H1 (cell line): ENCODE measurements around the gene ZBTB18. TPM values are rescaled to one million over a fixed set of nuclear protein-coding genes. Genes with fewer than 3 reads are reported as not detected.
A peak's percentile ranks its signal among the peaks of the same experiment; 100 is the strongest.

Experiments
- CTCF ChIA-PET: fragments of 300-600 bp; sonication (Branson Sonifier 250); formaldehyde crosslinking; loops from one replicate; lab custom pipeline; 2021; ENCODE audit not compliant: partially characterized antibody; lab: Charles Lee
- POLR2A ChIA-PET: fragments of 300-600 bp; sonication (Branson Sonifier 250); formaldehyde crosslinking; loops from one replicate; lab custom pipeline; 2021; ENCODE audit warnings: inconsistent platforms; ENCODE audit not compliant: partially characterized antibody; lab: Charles Lee
- DNase-seq, 2 experiments: peaks; one replicate each; pipeline versions ENCODE4 v3.0.0 to v3.0.0-alpha.2; 2010 to 2022; ENCODE audit warnings: low spot score in 2 of 2, low read depth in 1 of 2, mixed read lengths in 1 of 2
- FAIRE-seq: peaks from 2 replicates; lab custom pipeline; 2011; peaks lifted over from hg19 to GRCh38; lab: Jason Lieb, UNC
- H2AFZ ChIP-seq: 2 replicates; pipeline ENCODE4 v1.8.1; 2012; ENCODE audit warnings: low read length, inconsistent platforms
- H2AK5ac ChIP-seq: 2 replicates; pipeline ENCODE4 v1.6.1; 2013; ENCODE audit warnings: low read depth, low read length
- H2BK120ac ChIP-seq: replicated peaks from 2 replicates; pipeline ENCODE3; 2013; ENCODE audit warnings: low read depth, low read length, inconsistent platforms
- H2BK12ac ChIP-seq: 2 replicates; pipeline ENCODE4 v1.6.1; 2013; ENCODE audit warnings: low read depth, low read length
- H2BK15ac ChIP-seq: 2 replicates; pipeline ENCODE4 v1.6.1; 2013; ENCODE audit warnings: low read length
- H2BK20ac ChIP-seq: 2 replicates; pipeline ENCODE4 v1.6.1; 2013; ENCODE audit warnings: low read length
- H2BK5ac ChIP-seq: 2 replicates; pipeline ENCODE4 v1.6.1; 2013; ENCODE audit warnings: low read depth, low read length
- H3K14ac ChIP-seq: 2 replicates; pipeline ENCODE4 v1.6.1; 2013; ENCODE audit warnings: inconsistent platforms; ENCODE audit not compliant: insufficient read length
- H3K18ac ChIP-seq: 2 replicates; pipeline ENCODE4 v1.6.1; 2013; ENCODE audit warnings: low read length; ENCODE audit errors: extremely low read depth
- H3K23ac ChIP-seq: 2 replicates; pipeline ENCODE4 v1.6.1; 2013; ENCODE audit warnings: inconsistent platforms; ENCODE audit not compliant: insufficient read length
- H3K23me2 ChIP-seq: 2 replicates; pipeline ENCODE4 v1.6.1; 2013; ENCODE audit warnings: low read depth, low read length
- H3K27ac ChIP-seq: 2 replicates; pipeline ENCODE4 v1.6.1; 2011; ENCODE audit warnings: low read depth, low read length, inconsistent platforms
- H3K27me3 ChIP-seq, 4 experiments: replicated peaks in 1 of 4; 1 replicate in 1 of 4; 2 replicates in 3 of 4; pipeline versions ENCODE4 v1.6.1 to v1.8.1; 2011 to 2013; ENCODE audit warnings: low read length in 3 of 4, mild to moderate bottlenecking in 3 of 4, inconsistent platforms in 2 of 4, mixed read lengths in 2 of 4, moderate library complexity in 1 of 4; ENCODE audit not compliant: control insufficient read depth in 3 of 4, insufficient read depth in 3 of 4; ENCODE audit errors: extremely low read depth in 1 of 4
- H3K36me3 ChIP-seq, 4 experiments: 2 replicates each; pipeline versions ENCODE4 v1.6.1 to v1.8.1; 2011 to 2013; ENCODE audit warnings: mild to moderate bottlenecking in 4 of 4, low read length in 3 of 4, moderate library complexity in 2 of 4, control low read depth in 1 of 4, inconsistent platforms in 1 of 4; ENCODE audit not compliant: insufficient read depth in 4 of 4, control insufficient read depth in 2 of 4
- H3K4ac ChIP-seq: replicated peaks from 2 replicates; pipeline ENCODE3; 2013; ENCODE audit warnings: low read length, low read depth, mixed read lengths, inconsistent platforms; ENCODE audit not compliant: insufficient read length
- H3K4me1 ChIP-seq, 4 experiments: replicated peaks in 1 of 4; 1 replicate in 1 of 4; 2 replicates in 3 of 4; pipeline versions ENCODE4 v1.6.1 to v1.8.1; 2011 to 2013; ENCODE audit warnings: low read length in 3 of 4, inconsistent platforms in 2 of 4, mixed read lengths in 1 of 4; ENCODE audit not compliant: insufficient read depth in 4 of 4, control insufficient read depth in 3 of 4
- H3K4me2 ChIP-seq, 2 experiments: 2 replicates each; pipeline versions ENCODE4 v1.6.1 to v1.8.1; 2011 to 2013; ENCODE audit warnings: low read depth in 2 of 2, low read length in 2 of 2, control low read depth in 1 of 2, inconsistent platforms in 1 of 2, mild to moderate bottlenecking in 1 of 2; ENCODE audit not compliant: insufficient read depth in 1 of 2
- H3K4me3 ChIP-seq, 4 experiments: fragments of 200-600, 300-600 bp in 1 of 4; sonication (generic), shearing (Covaris generic), sonication (Bioruptor Twin) in 1 of 4; 2 replicates each; pipeline versions ENCODE4 v1.5.1 to v1.8.1; 2011 to 2016; ENCODE audit warnings: low read length in 4 of 4, low read depth in 3 of 4, control low read depth in 2 of 4, inconsistent platforms in 2 of 4, mild to moderate bottlenecking in 2 of 4, mixed read lengths in 1 of 4, moderate library complexity in 1 of 4; ENCODE audit not compliant: insufficient read depth in 2 of 4; ENCODE audit errors: extremely low read depth in 1 of 4
- H3K56ac ChIP-seq: replicated peaks from 2 replicates; pipeline ENCODE3; 2013; ENCODE audit warnings: low read depth, mild to moderate bottlenecking, mixed read lengths, low read length, inconsistent platforms; ENCODE audit not compliant: insufficient read length
- H3K79me1 ChIP-seq: 2 replicates; pipeline ENCODE4 v1.6.1; 2013; ENCODE audit warnings: low read depth, low read length, control low read depth
- H3K79me2 ChIP-seq, 2 experiments: 2 replicates each; pipeline versions ENCODE4 v1.6.1 to v1.8.1; 2012 to 2013; ENCODE audit warnings: low read length in 2 of 2, mild to moderate bottlenecking in 2 of 2, inconsistent platforms in 1 of 2; ENCODE audit not compliant: insufficient read depth in 2 of 2, control insufficient read depth in 1 of 2
- H3K9ac ChIP-seq, 4 experiments: replicated peaks in 1 of 4; 1 replicate in 1 of 4; 2 replicates in 3 of 4; pipeline versions ENCODE4 v1.6.1 to v1.8.1; 2011 to 2013; ENCODE audit warnings: low read depth in 3 of 4, low read length in 3 of 4, control low read depth in 2 of 4, mild to moderate bottlenecking in 2 of 4, moderate library complexity in 2 of 4, inconsistent platforms in 1 of 4; ENCODE audit errors: extremely low read depth in 1 of 4
- H3K9me3 ChIP-seq, 2 experiments: 2 replicates each; pipeline versions ENCODE4 v1.6.1 to v1.8.1; 2012 to 2013; ENCODE audit warnings: mild to moderate bottlenecking in 2 of 2, moderate library complexity in 2 of 2, control low read depth in 1 of 2, inconsistent platforms in 1 of 2, low read depth in 1 of 2, low read length in 1 of 2, mixed read lengths in 1 of 2; ENCODE audit not compliant: insufficient read depth in 2 of 2
- H4K20me1 ChIP-seq, 2 experiments: replicated peaks in 1 of 2; 2 replicates each; pipeline versions ENCODE3 to v1.8.1; 2011 to 2013; ENCODE audit warnings: inconsistent platforms in 2 of 2, low read length in 2 of 2, mild to moderate bottlenecking in 1 of 2; ENCODE audit not compliant: insufficient read depth in 2 of 2, control insufficient read depth in 1 of 2
- H4K5ac ChIP-seq: 2 replicates; pipeline ENCODE4 v1.6.1; 2013; ENCODE audit warnings: low read length, low read depth, mixed read lengths, inconsistent platforms; ENCODE audit not compliant: insufficient read length
- H4K8ac ChIP-seq: 2 replicates; pipeline ENCODE4 v1.8.0; 2013; ENCODE audit warnings: mild to moderate bottlenecking, moderate library complexity, low read length, inconsistent platforms; ENCODE audit not compliant: insufficient read depth; ENCODE audit errors: extremely low read depth
- H4K91ac ChIP-seq: replicated peaks from 2 replicates; pipeline ENCODE3; 2013; ENCODE audit warnings: low read length, mixed read lengths, inconsistent platforms; ENCODE audit not compliant: insufficient read length
- BRCA1 ChIP-seq: IDR thresholded peaks from 2 replicates; pipeline ENCODE4 v1.6.1; 2012; ENCODE audit warnings: low read depth, low read length, improper control_type of control experiment
- EZH2 ChIP-seq: fragments of 200-600 bp; sonication (generic); IDR thresholded peaks from 2 replicates; pipeline ENCODE4 v1.7.1; 2012; ENCODE audit warnings: low read depth, mild to moderate bottlenecking, moderate library complexity, low read length, inconsistent platforms; ENCODE audit not compliant: severe bottlenecking
- HDAC6 ChIP-seq: IDR thresholded peaks from one replicate; pipeline ENCODE4 v1.7.1; 2012; ENCODE audit warnings: low read depth, mild to moderate bottlenecking, inconsistent platforms, low read length, moderate library complexity
- KDM4A ChIP-seq: IDR thresholded peaks from one replicate; pipeline ENCODE4 v1.7.1; 2012; ENCODE audit warnings: low read depth, mild to moderate bottlenecking, moderate library complexity, low read length, inconsistent platforms; ENCODE audit not compliant: severe bottlenecking
- NANOG ChIP-seq: IDR thresholded peaks from 2 replicates; pipeline ENCODE4 v1.6.1; 2011; ENCODE audit warnings: low read length, low read depth, mild to moderate bottlenecking, inconsistent platforms; ENCODE audit not compliant: insufficient read depth, poor library complexity, severe bottlenecking
- RBBP5 ChIP-seq: IDR thresholded peaks from 2 replicates; pipeline ENCODE4 v1.7.1; 2012; ENCODE audit warnings: low read depth, mild to moderate bottlenecking, inconsistent platforms, low read length, moderate library complexity, borderline replicate concordance
- RFX5 ChIP-seq: IDR thresholded peaks from 2 replicates; pipeline ENCODE4 v1.6.1; 2011; ENCODE audit warnings: low read depth, low read length, improper control_type of control experiment, borderline replicate concordance
- SRF ChIP-seq: IDR thresholded peaks from 2 replicates; pipeline ENCODE4 v1.6.1; 2011; ENCODE audit warnings: mild to moderate bottlenecking, low read depth, low read length, moderate library complexity
- SUZ12 ChIP-seq: fragments of 200-600 bp; sonication (generic); IDR thresholded peaks from 2 replicates; pipeline ENCODE4 v1.6.1; 2012; ENCODE audit warnings: mild to moderate bottlenecking, inconsistent platforms, low read length, moderate library complexity, mixed read lengths
- USF2 ChIP-seq: IDR thresholded peaks from 2 replicates; pipeline ENCODE4 v1.6.1; 2011; ENCODE audit warnings: low read length, improper control_type of control experiment
- WGBS, 2 experiments: shearing (Covaris generic) in 1 of 2; methylation state at CpG; one replicate each; pipeline versions ENCODE4 v1.1.6 to v1.1.7; 2013 to 2015; ENCODE audit warnings: low lambda C conversion rate in 2 of 2, mixed read lengths in 2 of 2, inconsistent platforms in 1 of 2, low coverage in 1 of 2, missing lambda C conversion rate in 1 of 2; ENCODE audit not compliant: insufficient replicate concordance in 2 of 2, insufficient coverage in 1 of 2, insufficient read length in 1 of 2; ENCODE audit errors: extremely low coverage in 1 of 2, missing lambda C conversion rate in 1 of 2; 5-methylcytosine and 5-hydroxymethylcytosine counted together
- polyA plus RNA-seq, 7 experiments: library from polyadenylated mRNA; depleted of rRNA in 3 of 7; stranded (reverse) in 5 of 7; unstranded in 2 of 7; fragments of >200 nt in 5 of 7; fragments of 200-250 nt in 2 of 7; gene quantifications; 1 replicate in 5 of 7; 2 replicates in 1 of 7; 4 replicates in 1 of 7; pipeline versions ENCODE4 v1.2.1 to v1.2.3, GENCODE V29; 2011 to 2013; ENCODE audit warnings: missing spikeins in 2 of 7, mixed read lengths in 2 of 7
- total RNA-seq: library from RNA; stranded (reverse); fragmentation: NEBNext Ultra II Directional; extraction: Animal tissue kit (Norgen Biotek cat#: 25700); gene quantifications from 2 replicates; pipeline ENCODE4 v1.2.1, GENCODE V29; 2021

The ZBTB18 gene
- total and polyA plus RNA-seq, 2 of the 8 experiments (the other 6 are each of a cell fraction or from before 2014, with no cell fraction given): 8.5 to 14.4 TPM

GRCh38 chr1:244050014-244050834, 859 bp upstream of the ZBTB18 start:
- Histone ChIP-seq H2BK20ac (no peak overlapping the region), H3K4ac (no peak overlapping the region), H2BK120ac (no peak overlapping the region), H3K79me2 (peaks cover 0 to 50% of the 10 kb centered on the region in 2 experiments; a peak in 2 of 4 replicates), H2BK15ac (no peak overlapping the region), H3K27ac (no peak overlapping the region), H3K36me3 (peaks cover 3 to 16% (median 12%) of the 10 kb centered on the region in 4 experiments; a peak in 6 of 8 replicates), H3K4me2 (peak overlapping the region; percentile 87 to 97), H3K23me2 (peaks cover 14% of the 10 kb centered on the region), H4K8ac (no peak overlapping the region), H2BK5ac (no peak overlapping the region), H3K9me3 (no peaks in the 10 kb centered on the region), H2BK12ac (no peak overlapping the region), H3K4me3 (peak overlapping the region; percentile 78 to 91 (median 84)), H2AFZ (no peak overlapping the region), H3K18ac (no peak overlapping the region), H3K23ac (no peak overlapping the region), H3K56ac (no peak overlapping the region), H4K5ac (no peak overlapping the region), H3K14ac (no peak overlapping the region), H4K91ac (no peak overlapping the region), H3K79me1 (peaks cover 2% of the 10 kb centered on the region; the same call in 1 of the 2 replicates), H2AK5ac (no peak overlapping the region), H3K9ac (peak overlapping the region in 2 of 4 experiments; percentile 6 to 52; a peak in 2 of 7 replicates), H4K20me1 (peaks cover 13 to 18% of the 10 kb centered on the region in 2 experiments), H3K27me3 (peaks cover 0 to 8% (median 5%) of the 10 kb centered on the region in 4 experiments; a peak in 3 of 7 replicates), H3K4me1 (peaks cover 3 to 18% (median 9%) of the 10 kb centered on the region in 4 experiments; a peak in 6 of 7 replicates)
- WGBS, 2 experiments: 19% methylated on average over 21 of the region's 21 CpGs; no CpG with 5 or more reads in 1 of the 2 experiments
- DNase-seq (no peak), FAIRE-seq (no peak)
- ChIA-PET CTCF (interaction anchor here (0.7 kb wide), 1 partner anchor 35 kb away, joined by 3 read pairs; no protein-coding TSS in a partner anchor), POLR2A (interaction anchor here (2.5 kb wide), 1 partner anchor 13 kb away, joined by 8 read pairs; no protein-coding TSS in a partner anchor)
- TF ChIP-seq HDAC6 (no peak), KDM4A (no peak), USF2 (no peak), EZH2 (no peak), RFX5 (no peak), BRCA1 (no peak), NANOG (no peak), RBBP5 (no peak), SRF (no peak), SUZ12 (no peak)
